Thoracic aorta (tissue), 2 donors: Measurements from ENCODE around the gene MYRFL. TPM values are rescaled to one million over a fixed set of nuclear protein-coding genes. Genes with fewer than 3 reads are reported as not detected.

ENCODE experiments used
- ATAC-seq: fragments of 150-250 bp; one replicate; pipeline ENCODE4 v1.8.0; 2017; ENCODE audit warnings: low read depth; ENCODE audit not compliant: insufficient number of reproducible peaks, low FRiP score
- DNase-seq: peaks from one replicate; pipeline ENCODE4 v3.0.0-alpha.2; 2020; ENCODE audit warnings: low spot score
- H3K27ac ChIP-seq, 2 donors: fragments of 200-600 bp; sonication (generic); 1 replicate in 1 of 2; 2 replicates in 1 of 2; pipeline ENCODE4 v1.5.1; 2016; ENCODE audit warnings: mild to moderate bottlenecking in 2 of 2, moderate library complexity in 2 of 2
- H3K27me3 ChIP-seq: fragments of 200-600 bp; sonication (generic); replicated peaks from 2 replicates; pipeline ENCODE4 v1.6.0; 2016; ENCODE audit warnings: mild to moderate bottlenecking; ENCODE audit not compliant: insufficient read depth
- H3K36me3 ChIP-seq: fragments of 200-600 bp; sonication (generic); one replicate; pipeline ENCODE4 v1.5.1; 2016
- H3K4me1 ChIP-seq, 2 donors: fragments of 200-600 bp; sonication (generic); 1 replicate in 1 of 2; 2 replicates in 1 of 2; pipeline versions ENCODE4 v1.5.1 to v1.6.0; 2016; ENCODE audit warnings: low read depth in 2 of 2, mild to moderate bottlenecking in 1 of 2; ENCODE audit not compliant: control insufficient read depth in 1 of 2
- H3K4me3 ChIP-seq: fragments of 200-600 bp; sonication (generic); 2 replicates; pipeline ENCODE4 v1.5.1; 2016; ENCODE audit warnings: mild to moderate bottlenecking
- H3K9me3 ChIP-seq: fragments of 200-600 bp; sonication (generic); 2 replicates; pipeline ENCODE4 v1.5.1; 2016
- CTCF ChIP-seq: fragments of 200-600 bp; sonication (generic); IDR thresholded peaks from one replicate; pipeline ENCODE4 v1.5.1; 2019; ENCODE audit warnings: antibody characterized with exemption
- total RNA-seq, 2 donors: library from RNA; depleted of rRNA; stranded (reverse); fragments of >200 nt; gene quantifications; one replicate each; pipeline versions ENCODE4 v1.1.0 to v1.2.3, GENCODE V29; 2016

The MYRFL gene
- total RNA-seq, 2 donors from 2014 or later, result not detected

GRCh38 chr12:69866698-69867097 is 41.7 kb downstream of the MYRFL start:
- H3K36me3 ChIP-seq, result no peaks in the 10 kb centered on the region
- H3K4me1 ChIP-seq, result no peaks in the 10 kb centered on the region
- no peak for ATAC-seq
- TF ChIP-seq CTCF, result no peak
- H3K9me3 ChIP-seq, result no peaks in the 10 kb centered on the region
- no peak overlapping the region for H3K4me3 ChIP-seq
- DNase-seq, result no peak
- H3K27me3 ChIP-seq, result no peaks in the 10 kb centered on the region
- H3K27ac ChIP-seq, result no peak overlapping the region

GRCh38 chr12:69868695-69869094 is 43.7 kb downstream of the MYRFL start:
- DNase-seq, result no peak
- no peak for ATAC-seq
- H3K27me3 ChIP-seq, result no peaks in the 10 kb centered on the region
- no peak overlapping the region for H3K27ac ChIP-seq
- no peaks in the 10 kb centered on the region for H3K36me3 ChIP-seq
- no peak for TF ChIP-seq CTCF
- no peak overlapping the region for H3K4me3 ChIP-seq
- H3K9me3 ChIP-seq, result no peaks in the 10 kb centered on the region
- no peaks in the 10 kb centered on the region for H3K4me1 ChIP-seq

DNA sequence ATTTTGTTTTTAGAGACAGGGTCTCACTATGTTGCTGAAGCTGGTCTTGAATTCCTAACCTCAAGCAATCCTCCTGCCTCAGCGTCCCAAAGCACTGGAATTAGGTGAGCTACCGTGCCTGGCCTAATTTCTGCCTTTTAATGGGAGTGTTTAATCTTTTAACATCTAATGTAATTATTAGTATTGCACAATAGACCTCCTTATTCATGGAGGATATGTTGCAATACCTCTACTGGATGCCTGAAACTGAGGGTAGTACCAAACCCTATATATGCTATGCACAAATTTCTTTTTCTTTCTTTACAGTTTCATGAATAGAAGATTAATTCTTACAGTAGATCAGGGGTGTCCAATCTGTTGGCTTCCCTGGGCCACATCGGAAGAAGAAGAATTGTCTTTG is 47.8 kb downstream of the MYRFL start:
- Histone ChIP-seq H3K4me3 (no peak overlapping the region), H3K36me3 (no peaks in the 10 kb centered on the region), H3K27me3 (no peaks in the 10 kb centered on the region), H3K9me3 (no peaks in the 10 kb centered on the region), H3K4me1 (no peaks in the 10 kb centered on the region), H3K27ac (no peak overlapping the region)
- ATAC-seq, result no peak
- no peak for TF ChIP-seq CTCF
- DNase-seq, result no peak

- H3K9me3 ChIP-seq, result no peaks in the 10 kb centered on the region
- H3K4me3 ChIP-seq, result no peak overlapping the region
- DNase-seq, result no peak
- H3K4me1 ChIP-seq, result no peaks in the 10 kb centered on the region
- no peak overlapping the region for H3K27ac ChIP-seq
- no peaks in the 10 kb centered on the region for H3K36me3 ChIP-seq
- ATAC-seq, result no peak
- no peak for TF ChIP-seq CTCF
- H3K27me3 ChIP-seq, result no peaks in the 10 kb centered on the region
These were observed 48.4 kb downstream of the MYRFL start for GRCh38 chr12:69873429-69873828.

DNA sequence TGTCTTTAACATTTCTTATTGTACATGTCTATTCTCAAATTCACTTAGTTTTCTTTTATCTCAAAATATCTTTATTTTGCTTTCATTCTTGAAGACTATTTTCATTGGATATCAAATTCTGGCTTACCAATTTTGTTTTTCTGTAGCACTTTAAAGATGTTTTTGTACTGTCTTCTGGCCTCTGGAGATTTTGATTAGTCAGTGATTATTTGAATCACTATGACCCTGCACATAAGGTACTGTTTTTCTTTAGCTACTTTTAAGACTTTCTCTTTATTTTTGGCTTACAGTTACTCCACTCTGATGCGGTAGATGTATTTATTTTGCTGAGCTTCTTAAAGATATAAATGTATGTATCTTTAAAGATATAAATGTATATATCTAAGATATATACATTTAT is 49.6 kb downstream of the MYRFL start:
- no peaks in the 10 kb centered on the region for H3K36me3 ChIP-seq
- ATAC-seq (no peak), DNase-seq (no peak)
- no peak overlapping the region for H3K4me3 ChIP-seq
- no peak for TF ChIP-seq CTCF
- no peaks in the 10 kb centered on the region for H3K4me1 ChIP-seq
- H3K27ac ChIP-seq, result no peak overlapping the region
- H3K27me3 ChIP-seq, result no peaks in the 10 kb centered on the region
- no peaks in the 10 kb centered on the region for H3K9me3 ChIP-seq
